B cell (primary cell): Measurements from ENCODE around the gene GJC3. TPM values are rescaled to one million over a fixed set of nuclear protein-coding genes. Genes with fewer than 3 reads are reported as not detected.

Source experiments
- ATAC-seq: fragments of 200-7000 bp; cut with Tn5 transposase; one replicate; pipeline ENCODE4 v1.10.0; 2021; ENCODE audit warnings: low read depth, mild to moderate bottlenecking, moderate number of reproducible peaks, moderate library complexity
- CTCF ChIA-PET: fragments of 350-600 bp; sonication (Branson Sonifier 250); formaldehyde crosslinking; loops from one replicate; lab custom pipeline; 2021; ENCODE audit warnings: antibody characterized with exemption, inconsistent platforms; lab: Charles Lee
- POLR2A ChIA-PET: fragments of 350-600 bp; sonication (Branson Sonifier 250); formaldehyde crosslinking; loops from one replicate; lab custom pipeline; 2021; ENCODE audit warnings: antibody characterized with exemption; lab: Charles Lee
- DNase-seq: peaks from one replicate; pipeline ENCODE4 v3.0.0; 2013
- H2AFZ ChIP-seq: 2 replicates; pipeline ENCODE4 v1.6.1; 2012; ENCODE audit warnings: mild to moderate bottlenecking, low read depth, low read length; ENCODE audit not compliant: insufficient read depth, poor library complexity, severe bottlenecking
- H3K27ac ChIP-seq, 2 donors: 1 replicate in 1 of 2; 2 replicates in 1 of 2; pipeline ENCODE4 v1.5.1; 2012 to 2013; ENCODE audit warnings: low read length in 2 of 2, mild to moderate bottlenecking in 2 of 2, moderate library complexity in 1 of 2
- H3K27me3 ChIP-seq, 4 experiments: fragments of 200-600 bp in 1 of 4; sonication (generic) in 1 of 4; replicated peaks in 1 of 4; 1 replicate in 2 of 4; 2 replicates in 2 of 4; pipeline versions ENCODE4 v1.6.1 to v1.7.0; 2013 to 2016; ENCODE audit warnings: low read length in 3 of 4, mild to moderate bottlenecking in 2 of 4, mixed read lengths in 1 of 4, moderate library complexity in 1 of 4; ENCODE audit not compliant: insufficient read depth in 4 of 4, control insufficient read depth in 3 of 4; ENCODE audit errors: control extremely low read depth in 1 of 4
- H3K36me3 ChIP-seq, 2 experiments: replicated peaks in 1 of 2; 1 replicate in 1 of 2; 2 replicates in 1 of 2; pipeline versions ENCODE4 v1.6.1 to v1.7.1; 2013; ENCODE audit warnings: low read length in 1 of 2; ENCODE audit not compliant: insufficient read depth in 2 of 2, control insufficient read depth in 1 of 2; ENCODE audit errors: control extremely low read depth in 1 of 2, extremely low read depth in 1 of 2
- H3K4me1 ChIP-seq, 2 donors: fragments of 200-600 bp in 1 of 2; sonication (generic) in 1 of 2; 1 replicate in 1 of 2; 2 replicates in 1 of 2; pipeline versions ENCODE4 v1.5.1 to v1.6.1; 2013 to 2017; ENCODE audit warnings: low read length in 2 of 2; ENCODE audit not compliant: control insufficient read depth in 2 of 2, insufficient read depth in 2 of 2
- H3K4me2 ChIP-seq: replicated peaks from 2 replicates; pipeline ENCODE3; 2012; ENCODE audit warnings: mild to moderate bottlenecking, low read depth, low read length; ENCODE audit not compliant: poor library complexity, severe bottlenecking
- H3K4me3 ChIP-seq, 5 experiments: fragments of 200-600 bp in 1 of 5; sonication (generic) in 1 of 5; 1 replicate in 3 of 5; 2 replicates in 2 of 5; pipeline versions ENCODE4 v1.5.1 to v1.7.0; 2011 to 2016; ENCODE audit warnings: low read length in 4 of 5, mild to moderate bottlenecking in 4 of 5, low read depth in 2 of 5, control low read depth in 1 of 5, moderate library complexity in 1 of 5; ENCODE audit not compliant: insufficient read depth in 1 of 5; ENCODE audit errors: control extremely low read depth in 1 of 5, extremely low read depth in 1 of 5
- H3K79me2 ChIP-seq: fragments of 200-600 bp; sonication (generic); one replicate; pipeline ENCODE4 v1.6.0; 2016; ENCODE audit warnings: low read length; ENCODE audit not compliant: control insufficient read depth, insufficient read depth
- H3K9ac ChIP-seq: fragments of 200-600 bp; sonication (generic); 2 replicates; pipeline ENCODE4 v1.6.1; 2017; ENCODE audit warnings: mild to moderate bottlenecking, low read length, moderate library complexity
- H3K9me3 ChIP-seq, 3 donors: one replicate each; pipeline versions ENCODE4 v1.6.1 to v1.7.1; 2013; ENCODE audit warnings: low read length in 2 of 3; ENCODE audit not compliant: control insufficient read depth in 2 of 3, insufficient read depth in 1 of 3; ENCODE audit errors: control extremely low read depth in 1 of 3
- H4K20me1 ChIP-seq: 2 replicates; pipeline ENCODE4 v1.6.0; 2012; ENCODE audit warnings: mild to moderate bottlenecking, low read length; ENCODE audit not compliant: insufficient read depth, control insufficient read depth, poor library complexity, severe bottlenecking
- H3K27ac Mint-ChIP-seq: one replicate; pipeline ENCODE4 v1.8.0; 2021; ENCODE audit warnings: mixed read lengths
- H3K27me3 Mint-ChIP-seq: one replicate; pipeline ENCODE4 v1.8.0; 2021; ENCODE audit warnings: mixed read lengths
- H3K4me1 Mint-ChIP-seq: one replicate; pipeline ENCODE4 v1.8.0; 2021; ENCODE audit warnings: mixed read lengths
- H3K4me3 Mint-ChIP-seq: one replicate; pipeline ENCODE4 v1.8.0; 2021; ENCODE audit warnings: mixed read lengths
- H3K9me3 Mint-ChIP-seq: one replicate; pipeline ENCODE4 v1.8.0; 2022; ENCODE audit warnings: mixed read lengths; ENCODE audit not compliant: insufficient read depth
- CTCF ChIP-seq: fragments of 200-600 bp; IDR thresholded peaks from one replicate; pipeline ENCODE4 v1.8.0; 2022; ENCODE audit warnings: antibody characterized with exemption, mild to moderate bottlenecking
- EZH2 ChIP-seq: IDR thresholded peaks from 2 replicates; pipeline ENCODE4 v1.6.1; 2012; ENCODE audit warnings: borderline replicate concordance, low read depth, mild to moderate bottlenecking, moderate library complexity, low read length; ENCODE audit not compliant: insufficient read depth, poor library complexity, severe bottlenecking
- WGBS: methylation state at CpG from one replicate; pipeline ENCODE4 v1.1.5; 2013; ENCODE audit warnings: missing lambda C conversion rate; ENCODE audit not compliant: insufficient coverage; 5-methylcytosine and 5-hydroxymethylcytosine counted together
- intact Hi-C: fragments of 100-400 bp; cut with micrococcal nuclease; formaldehyde crosslinking; loops from one replicate; pipeline ENCODE4 v1.10.0; 2022
- polyA plus RNA-seq: library from polyadenylated mRNA; depleted of rRNA; stranded (reverse); fragments of >200 nt; gene quantifications from 2 replicates; pipeline ENCODE4 v1.2.3, GENCODE V29; 2012
- total RNA-seq, 2 donors: library from RNA; stranded (reverse); fragments of 120-200 nt in 1 of 2; gene quantifications; 1 replicate in 1 of 2; 2 replicates in 1 of 2; pipeline versions ENCODE4 v1.2.3 to v1.2.4, GENCODE V29; 2013 to 2022

GJC3 gene
- total and polyA plus RNA-seq, 2 donors (not counting 1 experiment from before 2014, with no cell fraction given): not detected

- peaks cover 0 to 4% (median 0%) of the 10 kb centered on the region in 3 donors for H3K9me3 ChIP-seq
- TF ChIP-seq EZH2: no peak
- TF ChIP-seq CTCF: no peak
- H3K4me1 ChIP-seq: peaks cover 12 to 14% of the 10 kb centered on the region in 2 donors
- ATAC-seq (no peak), DNase-seq (no peak)
- no peaks in the 10 kb centered on the region for H3K9me3 Mint-ChIP-seq
- no peak overlapping the region for H3K27ac ChIP-seq
- peaks cover 30% of the 10 kb centered on the region for H3K27me3 Mint-ChIP-seq
- no peak overlapping the region for H3K27ac Mint-ChIP-seq
- ChIA-PET POLR2A (no interaction called here), CTCF (interaction anchor here (1.7 kb wide), 1 partner anchor 10 kb away, joined by 5 read pairs; no protein-coding TSS in a partner anchor)
- intact Hi-C loops: no loop called here
- peaks cover 0 to 16% (median 9%) of the 10 kb centered on the region in 4 experiments for H3K27me3 ChIP-seq
- H3K4me1 Mint-ChIP-seq: peaks cover 17% of the 10 kb centered on the region
- no peaks in the 10 kb centered on the region for H4K20me1 ChIP-seq
- no peaks in the 10 kb centered on the region for H3K36me3 ChIP-seq
- 100% methylated on average over 3 of the region's 3 CpGs for WGBS
- no peak overlapping the region for H3K4me2 ChIP-seq
- H3K9ac ChIP-seq: no peak overlapping the region
- H3K79me2 ChIP-seq: peaks cover 20% of the 10 kb centered on the region
- H3K4me3 Mint-ChIP-seq: no peak overlapping the region
- H3K4me3 ChIP-seq: no peak overlapping the region
- no peak overlapping the region for H2AFZ ChIP-seq
Measured at GRCh38 chr7:99923200-99923599, 6.2 kb downstream of the GJC3 start.

GRCh38 chr7:99920149-99920548 lies 9.3 kb downstream of the GJC3 start:
- Histone ChIP-seq H3K9ac (peak overlapping the region; percentile 89), H3K27me3 (peaks cover 0 to under 1% (median 0%) of the 10 kb centered on the region in 4 experiments), H3K36me3 (peaks cover 0 to 20% of the 10 kb centered on the region in 2 experiments), H3K9me3 (peaks cover 0 to 4% (median 0%) of the 10 kb centered on the region in 3 donors), H3K79me2 (peaks cover 50% of the 10 kb centered on the region), H4K20me1 (peaks cover 7% of the 10 kb centered on the region), H2AFZ (peak overlapping the region; percentile 97), H3K4me1 (peaks cover 32 to 35% of the 10 kb centered on the region in 2 donors), H3K27ac (peak overlapping the region; percentile 81 to 93), H3K4me3 (peak overlapping the region in 4 of 5 experiments; percentile 65 to 89 (median 78)), H3K4me2 (peak overlapping the region; percentile 80)
- Mint-ChIP-seq H3K9me3 (no peaks in the 10 kb centered on the region), H3K27ac (peak overlapping the region; percentile 97), H3K27me3 (peaks cover 9% of the 10 kb centered on the region), H3K4me3 (peak overlapping the region; percentile 96), H3K4me1 (peaks cover 41% of the 10 kb centered on the region)
- POLR2A ChIA-PET: interaction anchor here (0.7 to 1.2 kb wide), 5 partner anchors 78 to 509 kb away, joined by 3 to 8 read pairs (median 3); partner anchors contain the start of genes AP4M1, MCM7, ZCWPW1 and ZSCAN21
- intact Hi-C loops: no loop called here
- ATAC-seq (no peak), DNase-seq (no peak)
- CTCF ChIA-PET: interaction anchor here (1.0 to 9.2 kb wide), 6 partner anchors 12 to 303 kb away, joined by 3 to 94 read pairs (median 4); partner anchors contain the start of gene ZSCAN25
- WGBS: 100% methylated on average over 1 of the region's 3 CpGs
- no peak for TF ChIP-seq CTCF
- no peak for TF ChIP-seq EZH2
